Brain microvascular endothelial cell (primary cell): ENCODE data around the gene ACSM3.

ENCODE experiments used
- DNase-seq: peaks from one replicate; pipeline ENCODE4 v3.0.0-alpha.2; 2020
- H3K27ac ChIP-seq: fragments of 250-450 bp; sonication (Bioruptor Pico); 2 replicates; pipeline ENCODE4 v1.5.1; 2020; ENCODE audit warnings: mild to moderate bottlenecking, moderate library complexity
- H3K27me3 ChIP-seq: fragments of 250-450 bp; sonication (Bioruptor Pico); replicated peaks from 2 replicates; pipeline ENCODE4 v1.5.1; 2020; ENCODE audit warnings: mild to moderate bottlenecking
- H3K36me3 ChIP-seq: fragments of 250-450 bp; sonication (Bioruptor Pico); replicated peaks from 2 replicates; pipeline ENCODE4 v1.5.1; 2020; ENCODE audit warnings: mild to moderate bottlenecking
- H3K4me3 ChIP-seq: 2 replicates; pipeline ENCODE4 v1.5.1; 2011; ENCODE audit warnings: low read depth, mild to moderate bottlenecking, control low read depth, low read length, moderate library complexity
- CTCF ChIP-seq: IDR thresholded peaks from 2 replicates; pipeline ENCODE4 v1.5.1; 2011; ENCODE audit warnings: low read depth, mild to moderate bottlenecking, moderate library complexity, low read length, control low read depth, inconsistent platforms; ENCODE audit errors: missing control alignments
- in situ Hi-C: cut with HindIII; loops from 2 replicates; pipeline ENCODE4 v1.10.0; 2017; ENCODE audit warnings: low sequenced_read_pairs, low pct_ligation_motif_present

The ACSM3 gene

GRCh38 chr16:20844054-20844453, 80.2 kb downstream of the ACSM3 start:
- Histone ChIP-seq H3K27ac (no peak overlapping the region), H3K4me3 (no peak overlapping the region), H3K27me3 (no peaks in the 10 kb centered on the region), H3K36me3 (no peaks in the 10 kb centered on the region)
- DNase-seq: no peak
- TF ChIP-seq CTCF: no peak
- in situ Hi-C loops: no loop called here

GRCh38 chr16:20844588-20844987, 80.8 kb downstream of the ACSM3 start:
- H3K4me3 ChIP-seq: no peak overlapping the region
- DNase-seq: no peak
- H3K27ac ChIP-seq: no peak overlapping the region
- in situ Hi-C loops: no loop called here
- no peaks in the 10 kb centered on the region for H3K27me3 ChIP-seq
- H3K36me3 ChIP-seq: no peaks in the 10 kb centered on the region
- TF ChIP-seq CTCF: no peak

GRCh38 chr16:20846030-20846429, 82.2 kb downstream of the ACSM3 start:
- Histone ChIP-seq H3K36me3 (no peaks in the 10 kb centered on the region), H3K27ac (no peak overlapping the region)
- in situ Hi-C loops: no loop called here

GRCh38 chr16:20846551-20846950, 82.7 kb downstream of the ACSM3 start:
- H3K27me3 ChIP-seq: no peaks in the 10 kb centered on the region
- H3K36me3 ChIP-seq: no peaks in the 10 kb centered on the region
- in situ Hi-C loops: no loop called here
- no peak for DNase-seq
- H3K4me3 ChIP-seq: no peak overlapping the region
- no peak overlapping the region for H3K27ac ChIP-seq
- TF ChIP-seq CTCF: no peak

More at GRCh38 chr16:20846030-20846429, 82.2 kb downstream of the ACSM3 start:
- Histone ChIP-seq H3K4me3 (no peak overlapping the region), H3K27me3 (no peaks in the 10 kb centered on the region)
- TF ChIP-seq CTCF: no peak
- DNase-seq: no peak
